Measurements from ENCODE around the gene IPMK. TPM values are rescaled to one million over a fixed set of nuclear protein-coding genes. Genes with fewer than 3 reads are reported as not detected.
"Not testable (repeated sequence)": the region's sequence is repeated elsewhere in the genome, so short reads cannot be mapped to it uniquely, and the experiment has no call there.

The IPMK gene
- total RNA-seq, 1 experiment from 2014 or later, result 11.1 TPM

GRCh38 chr10:58253184-58253583, 14.5 kb downstream of the IPMK start:
- Histone ChIP-seq H4K20me1 (ENCODE audit: insufficient read depth) (no peaks in the 10 kb centered on the region), H3F3A (ENCODE audit: insufficient read depth, low read depth) (no peaks in the 10 kb centered on the region), H3K79me2 (ENCODE audit: low read depth) (no peaks in the 10 kb centered on the region), H3K27ac (no peak overlapping the region), H2AFZ (no peak overlapping the region), H3K4me3 (no peak overlapping the region), H3K4me1 (replicated peaks; ENCODE audit: insufficient read depth) (no peaks in the 10 kb centered on the region), H3K9me3 (ENCODE audit: insufficient read depth, low read depth) (peaks cover 20% of the 10 kb centered on the region; the same call in 1 of the 2 replicates), H3K4me2 (no peak overlapping the region), H3K36me3 (ENCODE audit: low read depth) (no peaks in the 10 kb centered on the region), H3K9me2 (ENCODE audit: insufficient read depth) (no peaks in the 10 kb centered on the region), H3K27me3 (ENCODE audit: insufficient read depth, low read depth) (no peaks in the 10 kb centered on the region)
- TF ChIP-seq CTCF (conservative IDR thresholded peaks at IDR 0.05), result no peak
- no peak for TF ChIP-seq EZH2 (IDR thresholded peaks at IDR 0.05; ENCODE audit: low read depth)
- no peak for DNase-seq
- POLR2A ChIA-PET (ENCODE audit: unreplicated experiment), result interaction anchor here (0.5 kb wide), 1 partner anchor 1035 kb away, joined by 3 read pairs; no protein-coding TSS in a partner anchor
- intact Hi-C loops (cut with micrococcal nuclease; ENCODE audit: unreplicated experiment), result no loop called here
- no TSS peak for BruUV-seq (replicated peaks)
- CTCF ChIA-PET, result no interaction called here

GRCh38 chr10:58244666-58245065, 23.0 kb downstream of the IPMK start:
- H4K20me1 ChIP-seq (ENCODE audit: insufficient read depth); DNase-seq; H3K4me3 ChIP-seq; BruUV-seq (replicated peaks); POLR2A ChIA-PET (ENCODE audit: unreplicated experiment); H3K27me3 ChIP-seq (ENCODE audit: insufficient read depth, low read depth); intact Hi-C loops (cut with micrococcal nuclease; ENCODE audit: unreplicated experiment); H2AFZ ChIP-seq; H3K79me2 ChIP-seq (ENCODE audit: low read depth); CTCF ChIA-PET; H3K9me3 ChIP-seq (ENCODE audit: insufficient read depth, low read depth); H3F3A ChIP-seq (ENCODE audit: insufficient read depth, low read depth); H3K27ac ChIP-seq; H3K36me3 ChIP-seq (ENCODE audit: low read depth); H3K9me2 ChIP-seq (ENCODE audit: insufficient read depth); H3K4me2 ChIP-seq; H3K4me1 ChIP-seq (replicated peaks; ENCODE audit: insufficient read depth): not testable (repeated sequence)

- CTCF ChIA-PET; H3K9me3 ChIP-seq (ENCODE audit: insufficient read depth, low read depth); H3K4me1 ChIP-seq (replicated peaks; ENCODE audit: insufficient read depth); H2AFZ ChIP-seq; H3K27ac ChIP-seq; DNase-seq; H3K9me2 ChIP-seq (ENCODE audit: insufficient read depth); intact Hi-C loops (cut with micrococcal nuclease; ENCODE audit: unreplicated experiment); H3F3A ChIP-seq (ENCODE audit: insufficient read depth, low read depth); H3K4me3 ChIP-seq; H3K79me2 ChIP-seq (ENCODE audit: low read depth); H3K4me2 ChIP-seq; BruUV-seq (replicated peaks); H4K20me1 ChIP-seq (ENCODE audit: insufficient read depth); H3K27me3 ChIP-seq (ENCODE audit: insufficient read depth, low read depth); POLR2A ChIA-PET (ENCODE audit: unreplicated experiment); H3K36me3 ChIP-seq (ENCODE audit: low read depth): not testable (repeated sequence)
Measured at GRCh38 chr10:58244242-58244641, 23.5 kb downstream of the IPMK start.

GRCh38 chr10:58243801-58244200, 23.9 kb downstream of the IPMK start:
- BruUV-seq (replicated peaks); intact Hi-C loops (cut with micrococcal nuclease; ENCODE audit: unreplicated experiment); H3K27ac ChIP-seq: not testable (repeated sequence)

GRCh38 chr10:58243269-58243668, 24.4 kb downstream of the IPMK start:
- Histone ChIP-seq H3K9me3 (ENCODE audit: insufficient read depth, low read depth) (0 out of 2 replicates have a peak, but pooled peaks cover 3% of the 10 kb centered on the region), H2AFZ (no peak overlapping the region), H3K4me2 (no peak overlapping the region), H3K79me2 (ENCODE audit: low read depth) (0 out of 2 replicates have a peak, but pooled peaks cover 9% of the 10 kb centered on the region), H3K4me3 (no peak overlapping the region), H3K27me3 (ENCODE audit: insufficient read depth, low read depth) (no peaks in the 10 kb centered on the region), H3K9me2 (ENCODE audit: insufficient read depth) (no peaks in the 10 kb centered on the region), H3K36me3 (ENCODE audit: low read depth) (no peaks in the 10 kb centered on the region), H3K4me1 (replicated peaks; ENCODE audit: insufficient read depth) (no peaks in the 10 kb centered on the region), H3F3A (ENCODE audit: insufficient read depth, low read depth) (no peaks in the 10 kb centered on the region), H3K27ac (no peak overlapping the region), H4K20me1 (ENCODE audit: insufficient read depth) (no peaks in the 10 kb centered on the region)
- intact Hi-C loops (cut with micrococcal nuclease; ENCODE audit: unreplicated experiment), result no loop called here
- CTCF ChIA-PET, result no interaction called here
- POLR2A ChIA-PET (ENCODE audit: unreplicated experiment), result no interaction called here
- BruUV-seq (replicated peaks), result no TSS peak
- TF ChIP-seq EZH2 (IDR thresholded peaks at IDR 0.05; ENCODE audit: low read depth) (no peak), CTCF (conservative IDR thresholded peaks at IDR 0.05) (no peak)
- no peak for DNase-seq

More at GRCh38 chr10:58243801-58244200, 23.9 kb downstream of the IPMK start:
- H3K9me2 ChIP-seq (ENCODE audit: insufficient read depth); CTCF ChIA-PET; H3K4me3 ChIP-seq; POLR2A ChIA-PET (ENCODE audit: unreplicated experiment); H4K20me1 ChIP-seq (ENCODE audit: insufficient read depth); H3K4me1 ChIP-seq (replicated peaks; ENCODE audit: insufficient read depth); DNase-seq; H3K79me2 ChIP-seq (ENCODE audit: low read depth); H3F3A ChIP-seq (ENCODE audit: insufficient read depth, low read depth); H3K9me3 ChIP-seq (ENCODE audit: insufficient read depth, low read depth); H3K36me3 ChIP-seq (ENCODE audit: low read depth); H3K27me3 ChIP-seq (ENCODE audit: insufficient read depth, low read depth); H2AFZ ChIP-seq; H3K4me2 ChIP-seq: not testable (repeated sequence)
